Measurements from ENCODE around the gene NCAPH2. TPM values are rescaled to one million over a fixed set of nuclear protein-coding genes. Genes with fewer than 3 reads are reported as not detected.

Gene NCAPH2
- polyA plus RNA-seq, 1 donor = 31.3 TPM

DNA sequence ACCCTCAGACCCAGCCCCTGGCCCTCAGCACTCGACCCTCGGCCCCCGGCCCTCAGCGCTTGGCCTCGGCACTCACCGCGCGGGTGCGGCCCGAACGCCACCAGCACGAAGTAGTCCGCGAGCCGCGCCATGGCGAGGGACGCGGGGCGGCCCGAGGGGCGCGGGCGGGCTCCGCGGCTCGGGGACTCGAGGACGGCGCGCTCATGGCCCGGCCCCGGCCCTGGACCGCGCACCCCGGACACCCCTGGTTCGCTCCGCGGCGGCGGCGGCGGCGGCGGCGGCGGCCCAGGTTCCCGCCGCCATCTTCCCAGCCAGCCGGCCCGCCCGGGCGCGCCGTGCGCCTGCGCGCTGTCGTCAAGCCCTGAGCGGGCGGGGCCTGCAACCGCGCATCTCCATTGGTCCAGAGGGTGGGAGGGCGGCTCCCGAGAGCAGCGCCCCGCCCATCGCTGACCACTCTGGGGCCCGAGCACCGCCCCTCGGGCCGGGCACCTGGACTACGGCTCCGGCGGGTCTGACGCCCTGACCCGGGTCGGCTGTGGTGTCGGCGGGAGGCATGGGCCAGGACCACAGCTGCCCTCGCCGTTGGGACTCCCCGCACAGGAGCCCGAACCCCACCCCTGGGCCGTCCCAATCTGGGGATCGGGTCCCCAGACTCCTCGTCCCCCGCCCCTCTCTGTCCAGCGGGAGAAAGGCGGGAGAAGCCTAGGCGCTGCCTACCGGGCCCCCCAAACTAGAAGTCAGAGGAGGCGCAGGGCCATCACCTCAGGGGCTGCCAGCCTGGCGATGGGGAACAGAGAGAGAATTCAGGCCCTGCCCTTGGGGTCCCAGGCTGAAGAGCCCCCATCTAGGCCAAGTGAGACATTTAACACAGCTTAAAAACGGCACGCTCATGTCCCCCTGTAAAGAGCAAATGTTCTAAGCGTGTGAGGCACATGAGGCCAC lies 33.0 kb upstream of the NCAPH2 start, which contains the start of gene SBF1:
Gene SBF1 (minus strand): TSS at position 326 of the 942 bp plus-strand sequence. CDS start 195 bp downstream, at position 131.
- peak; percentile 82 for DNase-seq (ENCODE audit: low read depth)

- no peak for DNase-seq (ENCODE audit: low read depth)
These were observed 32.4 kb upstream of the NCAPH2 start for GRCh38 chr22:50475652-50476002.

DNA sequence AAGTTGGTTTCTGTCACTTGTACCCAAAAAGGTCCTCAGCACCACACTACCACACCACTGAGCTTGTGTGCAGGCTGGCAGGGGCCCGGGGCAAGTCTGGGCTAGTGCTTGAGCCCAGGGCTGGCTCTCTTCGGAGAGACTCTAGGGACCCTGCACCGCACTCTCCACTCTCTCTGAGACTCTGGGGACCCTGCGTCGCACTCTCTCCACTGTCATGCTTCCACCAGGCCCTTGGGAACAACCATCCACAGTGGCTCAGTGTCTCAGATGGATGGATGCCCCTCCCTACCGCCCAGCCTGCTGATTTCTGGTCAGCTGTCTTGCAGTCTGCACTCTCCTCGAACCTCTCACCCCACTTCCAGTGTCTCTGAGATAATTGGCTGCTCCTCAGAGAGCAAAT lies 31.2 kb upstream of the NCAPH2 start:
- no peak for DNase-seq (ENCODE audit: low read depth)

DNA sequence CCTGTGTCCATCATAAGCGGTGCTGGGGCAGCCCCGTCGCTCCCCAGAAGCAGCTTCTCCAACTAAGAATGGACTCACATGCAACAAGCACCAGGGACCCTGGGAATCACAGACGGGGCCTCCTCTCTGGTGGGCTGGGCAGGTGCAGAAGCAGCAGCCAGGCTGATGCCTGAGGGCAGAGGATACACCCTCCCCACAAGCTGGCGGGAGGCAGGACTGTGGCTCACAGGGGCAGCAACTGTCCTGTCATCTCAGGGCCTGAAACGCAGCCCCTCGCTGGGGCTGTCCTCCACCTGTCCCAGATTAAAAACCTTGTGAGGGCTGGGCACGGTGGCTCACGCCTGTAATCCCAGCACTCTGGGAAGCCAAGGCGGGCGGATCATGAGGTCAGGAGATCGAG lies 30.1 kb upstream of the NCAPH2 start:
- no peak for DNase-seq (ENCODE audit: low read depth)

DNA sequence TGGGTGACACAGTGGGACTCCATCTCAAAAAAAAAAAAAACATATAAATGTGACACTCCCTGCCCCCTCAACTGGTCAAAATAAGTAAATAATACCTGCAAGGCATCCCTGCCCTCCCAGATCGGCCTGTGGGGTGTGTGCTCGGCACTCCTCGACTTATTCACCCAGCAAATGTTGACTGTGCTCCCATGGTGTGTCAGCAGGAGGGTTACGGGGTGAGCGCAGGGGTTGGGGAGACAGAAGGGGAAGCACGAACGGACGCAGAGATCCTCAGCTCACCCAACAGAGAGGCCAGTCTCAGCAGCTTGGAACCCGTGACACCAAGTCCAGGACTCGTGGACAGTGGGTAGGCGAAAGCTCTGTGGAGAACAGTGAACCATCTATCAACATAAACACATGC lies 28.3 kb upstream of the NCAPH2 start:
- no peak for DNase-seq (ENCODE audit: low read depth)

DNA sequence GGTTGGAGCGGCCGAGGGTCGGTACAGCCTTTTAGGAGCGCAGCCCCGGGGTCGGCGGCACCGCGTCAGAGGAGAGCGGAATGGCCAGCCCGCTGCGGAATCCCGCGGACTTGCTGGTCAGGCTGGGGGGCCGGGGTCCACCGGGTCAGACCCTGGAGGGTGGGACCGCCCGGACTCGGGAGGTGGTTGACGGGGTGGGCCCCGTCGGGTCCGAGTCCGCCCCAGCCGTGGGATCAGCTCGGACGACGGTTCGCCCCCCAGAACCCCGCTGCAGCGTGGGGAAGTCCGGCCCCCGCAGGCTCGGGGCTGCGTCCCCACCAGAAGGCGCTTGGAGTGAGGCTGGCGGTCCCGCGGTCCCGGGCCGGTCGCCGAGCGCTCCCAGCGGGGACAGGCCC lies 27.0 kb upstream of the NCAPH2 start:
- no peak for DNase-seq (ENCODE audit: low read depth)

DNA sequence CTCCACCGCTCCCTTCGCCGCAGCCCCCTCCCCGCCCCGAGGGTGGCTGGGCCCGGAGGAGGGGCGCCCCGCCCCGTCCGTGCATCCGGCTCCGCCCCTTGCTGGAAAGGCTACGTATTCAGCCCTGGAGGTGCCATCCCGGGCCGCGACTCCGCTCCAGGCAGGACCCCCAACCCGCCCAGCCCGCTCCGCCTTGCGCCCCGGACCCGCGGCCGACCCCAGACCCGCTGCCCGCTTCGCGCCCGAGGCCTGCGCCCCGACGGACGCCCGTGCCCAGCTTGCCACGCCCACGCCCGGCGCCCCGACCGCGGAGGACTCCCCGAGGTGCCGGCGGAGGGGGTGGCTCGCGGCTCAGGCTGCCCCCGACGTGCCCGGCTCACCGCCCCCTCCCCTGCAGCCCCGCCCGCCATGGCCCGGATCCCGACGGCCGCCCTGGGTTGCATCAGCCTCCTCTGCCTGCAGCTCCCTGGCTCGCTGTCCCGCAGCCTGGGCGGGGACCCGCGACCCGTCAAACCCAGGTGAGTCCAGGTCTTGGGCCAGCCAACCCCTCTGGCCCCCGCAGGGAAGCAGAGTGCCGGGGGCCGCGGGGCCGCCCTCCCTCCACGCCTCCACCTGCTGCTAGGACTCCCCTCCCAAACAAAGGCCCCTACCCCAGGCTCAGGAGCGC lies 26.5 kb upstream of the NCAPH2 start, which contains the start of gene ADM2:
Gene ADM2 (plus strand): TSS at position 104 of the 667 bp plus-strand sequence. CDS start 305 bp downstream, at position 409.
- no peak for DNase-seq (ENCODE audit: low read depth)

DNA sequence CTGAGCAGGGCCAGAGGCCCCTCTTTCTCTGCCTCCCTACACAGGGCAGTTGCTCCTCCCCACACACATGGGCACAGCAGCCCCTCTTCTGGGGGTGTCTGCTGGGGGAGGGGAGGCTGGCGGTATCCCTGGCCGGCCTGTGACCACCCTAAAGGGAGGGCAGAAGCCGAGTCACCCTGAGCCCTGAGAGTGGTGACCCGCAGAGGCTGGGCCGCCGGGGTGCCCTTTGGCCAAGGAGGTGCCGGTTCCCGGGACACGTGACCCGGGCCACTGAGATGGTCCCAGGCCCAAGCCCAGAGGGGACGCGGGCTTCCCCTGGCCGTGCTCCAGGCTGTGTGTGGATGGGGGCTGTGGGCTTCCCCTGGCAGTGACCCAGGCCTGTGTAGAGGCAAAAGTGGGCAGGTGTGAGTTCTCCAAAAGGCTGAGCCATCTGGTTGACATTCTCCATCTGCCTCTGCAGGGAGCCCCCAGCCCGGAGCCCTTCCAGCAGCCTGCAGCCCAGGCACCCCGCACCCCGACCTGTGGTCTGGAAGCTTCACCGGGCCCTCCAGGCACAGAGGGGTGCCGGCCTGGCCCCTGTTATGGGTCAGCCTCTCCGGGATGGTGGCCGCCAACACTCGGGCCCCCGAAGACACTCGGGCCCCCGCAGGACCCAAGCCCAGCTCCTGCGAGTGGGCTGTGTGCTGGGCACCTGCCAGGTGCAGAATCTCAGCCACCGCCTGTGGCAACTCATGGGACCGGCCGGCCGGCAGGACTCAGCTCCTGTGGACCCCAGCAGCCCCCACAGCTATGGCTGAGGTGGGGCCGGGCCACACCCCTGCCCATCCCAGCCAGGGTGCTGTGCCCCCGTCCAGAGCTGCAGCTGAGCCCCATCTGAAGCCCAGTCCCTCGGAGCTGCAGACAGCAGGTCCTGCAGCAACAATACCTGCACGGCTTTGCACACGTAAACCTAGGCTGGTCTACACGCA lies 25.6 kb upstream of the NCAPH2 start:
- no peak for DNase-seq (ENCODE audit: low read depth)

DNA sequence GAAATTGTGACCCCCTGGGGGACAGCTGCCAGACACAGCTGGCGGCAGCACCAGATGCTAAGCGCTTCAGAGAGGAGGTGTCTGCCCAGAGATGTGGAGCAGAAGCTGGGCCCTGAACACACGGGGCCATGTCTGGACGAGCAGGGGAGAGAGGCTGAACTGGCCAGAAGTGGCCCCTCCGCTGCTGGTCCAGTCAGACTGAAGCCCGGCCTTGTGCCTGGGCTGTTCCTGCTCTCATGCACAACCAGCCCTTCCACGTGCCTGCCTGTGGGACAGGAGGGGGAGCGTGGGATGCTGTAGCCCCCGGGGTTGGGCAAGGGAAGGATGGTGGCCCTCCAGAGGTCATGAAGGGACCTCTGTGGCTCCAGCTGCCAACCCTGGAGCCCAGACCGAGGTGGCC lies 24.9 kb upstream of the NCAPH2 start:
- DNase-seq (ENCODE audit: low read depth) = no peak

GRCh38 chr22:50483556-50483955 lies 24.5 kb upstream of the NCAPH2 start:
- no peak for DNase-seq (ENCODE audit: low read depth)

DNA sequence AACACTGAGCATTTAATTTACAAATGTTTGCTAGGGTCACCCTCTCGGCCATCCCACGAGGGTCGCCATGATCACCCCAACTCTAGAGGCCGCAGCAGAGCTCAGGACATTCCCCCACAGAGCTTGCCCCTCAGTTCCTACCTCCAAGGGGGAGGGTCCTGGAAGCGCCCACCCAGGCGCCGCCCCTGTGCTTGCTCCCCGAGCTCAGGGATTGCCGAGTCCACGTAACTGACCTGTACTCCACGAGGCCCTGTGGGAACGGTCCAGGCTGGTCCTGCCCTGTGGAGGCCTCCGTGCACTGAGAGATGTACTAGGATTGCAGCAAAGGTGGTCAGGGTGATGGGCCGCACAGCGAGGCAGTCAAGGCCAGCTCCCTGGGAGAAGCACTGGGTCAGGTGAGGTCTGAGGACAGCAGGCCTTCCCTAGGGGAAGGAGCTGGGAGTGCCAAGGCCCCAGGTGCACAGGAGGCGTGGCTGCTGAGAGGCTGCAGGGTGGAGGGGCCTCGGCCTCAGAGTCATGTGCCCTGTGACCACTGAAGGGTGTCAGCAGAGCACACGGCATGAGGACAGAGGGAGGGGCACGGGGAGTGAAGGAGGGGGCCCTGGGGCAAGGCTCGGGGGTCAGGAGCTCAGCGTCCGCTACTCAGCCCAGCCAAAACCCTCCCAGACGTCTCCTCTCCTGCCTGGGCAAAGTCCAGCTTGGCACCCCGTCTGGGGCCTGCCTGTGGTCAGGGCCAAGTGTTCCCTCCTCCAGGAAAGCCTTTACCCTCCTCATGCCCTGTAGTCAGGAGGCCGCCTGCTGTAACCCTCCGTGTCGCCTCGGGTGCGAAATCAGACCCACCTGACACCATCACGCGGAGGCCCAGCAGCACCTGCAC lies 23.8 kb upstream of the NCAPH2 start:
- DNase-seq (ENCODE audit: low read depth) = no peak

DNA sequence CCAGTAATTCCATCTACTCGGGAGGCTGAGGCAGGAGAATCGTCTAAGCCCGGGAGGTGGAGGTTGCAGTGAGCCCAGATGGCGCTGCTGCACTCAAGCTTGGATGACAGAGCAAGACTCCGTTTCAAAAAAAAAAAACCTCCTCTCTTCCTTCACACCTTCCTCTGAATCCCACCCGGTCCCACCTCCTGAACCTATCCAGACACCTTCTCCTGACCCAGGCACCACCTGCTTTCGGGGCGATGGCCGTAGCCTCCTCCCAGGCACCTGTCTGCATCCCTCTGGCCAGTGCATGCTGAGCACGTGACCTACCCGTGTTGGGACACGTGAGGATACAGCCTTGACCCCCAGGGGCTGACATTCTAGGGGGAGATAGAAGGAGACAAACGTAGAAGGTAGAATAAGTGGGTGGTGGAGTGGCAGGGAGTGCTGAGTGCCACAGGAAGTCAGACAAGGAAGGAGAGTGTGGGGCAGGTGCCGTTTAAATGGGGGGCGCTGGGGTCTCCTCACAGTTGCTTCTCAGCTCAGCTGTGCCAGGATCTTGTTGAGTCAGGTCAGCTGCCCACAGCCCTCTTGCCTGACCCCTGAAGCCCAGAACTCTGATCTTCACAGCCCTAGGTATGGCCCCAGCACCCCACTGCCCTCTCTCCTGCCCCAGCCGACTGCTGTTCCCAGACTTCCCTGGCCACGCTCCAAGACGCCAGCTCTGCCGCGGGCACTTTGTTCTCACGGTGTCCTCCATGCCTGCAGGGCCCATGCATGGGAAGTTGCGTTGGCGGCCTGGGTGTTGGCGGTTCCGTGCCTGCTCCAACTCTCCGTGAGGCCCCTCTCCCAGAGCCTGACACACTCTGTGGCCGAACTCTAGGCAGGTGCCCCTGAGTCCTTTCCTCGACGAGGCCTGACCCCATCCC lies 22.5 kb upstream of the NCAPH2 start:
- DNase-seq (ENCODE audit: low read depth) = no peak

GRCh38 chr22:50486561-50487289 lies 21.3 kb upstream of the NCAPH2 start, which contains the start of gene MIOX:
Gene MIOX (plus strand): TSS chr22:50486859. CDS start chr22:50486898, 39 bp downstream.
- no peak for DNase-seq (ENCODE audit: low read depth)

DNA sequence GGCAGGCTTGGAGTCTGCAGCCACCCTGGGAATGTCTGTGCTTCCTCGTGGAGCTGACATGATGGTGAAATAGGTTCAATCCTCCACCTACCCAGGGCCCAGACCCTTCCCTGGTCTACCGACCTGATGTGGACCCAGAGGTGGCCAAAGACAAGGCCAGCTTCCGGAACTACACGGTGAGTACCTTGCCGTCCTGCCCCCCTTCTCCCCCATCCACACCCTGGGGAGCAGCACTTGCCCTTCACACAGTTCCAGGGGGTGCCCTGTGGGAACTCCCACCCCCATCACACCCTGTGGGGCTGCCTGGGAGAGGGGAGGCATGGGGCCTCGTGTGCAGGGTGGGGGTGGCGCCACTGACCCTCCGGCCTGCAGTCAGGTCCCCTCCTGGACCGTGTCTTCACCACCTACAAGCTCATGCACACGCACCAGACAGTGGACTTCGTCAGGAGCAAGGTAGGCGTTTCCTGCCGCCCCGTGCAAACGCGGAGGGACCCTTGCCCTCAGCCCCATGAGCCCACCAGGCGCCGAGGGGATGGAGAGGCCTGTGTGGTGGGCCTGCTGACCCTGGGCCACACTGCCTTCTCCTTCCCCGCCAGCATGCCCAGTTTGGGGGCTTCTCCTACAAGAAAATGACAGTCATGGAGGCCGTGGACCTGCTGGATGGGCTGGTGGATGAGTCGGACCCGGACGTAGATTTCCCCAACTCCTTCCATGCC lies 20.6 kb upstream of the NCAPH2 start:
- no peak for DNase-seq (ENCODE audit: low read depth)

DNA sequence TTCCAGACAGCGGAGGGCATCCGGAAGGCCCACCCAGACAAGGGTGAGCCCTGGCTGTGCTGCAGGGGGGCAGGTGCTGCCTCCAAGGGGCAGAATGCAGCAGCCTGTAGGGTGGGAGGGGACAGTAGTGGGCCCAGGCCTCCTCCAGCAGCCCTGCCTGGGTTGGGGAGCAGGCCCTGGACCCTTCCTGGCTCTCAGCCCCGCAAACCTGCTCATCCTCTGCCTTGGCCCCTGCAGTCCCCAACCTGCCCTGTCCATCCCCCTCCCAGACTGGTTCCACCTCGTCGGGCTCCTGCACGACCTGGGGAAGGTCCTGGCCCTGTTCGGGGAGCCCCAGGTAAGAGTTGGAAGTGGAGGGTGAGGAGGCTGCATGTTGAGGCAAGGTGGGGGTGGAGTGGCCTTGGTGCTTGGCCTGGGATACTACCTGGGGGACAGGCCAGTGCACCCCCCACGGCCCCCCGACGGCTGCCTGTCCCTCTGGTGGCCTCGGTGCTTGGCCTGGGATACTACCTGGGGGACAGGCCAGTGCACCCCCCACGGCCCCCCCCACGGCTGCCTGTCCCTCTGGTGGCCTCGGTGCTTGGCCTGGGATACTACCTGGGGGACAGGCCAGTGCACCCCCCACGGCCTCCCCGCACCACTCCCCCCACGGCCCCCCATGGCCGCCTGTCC lies 19.9 kb upstream of the NCAPH2 start:
- DNase-seq (ENCODE audit: low read depth) = no peak

GRCh38 chr22:50488886-50489285 lies 19.1 kb upstream of the NCAPH2 start:
- DNase-seq (ENCODE audit: low read depth) = no peak
